ENCODE data around the gene ARHGAP6.

DNA sequence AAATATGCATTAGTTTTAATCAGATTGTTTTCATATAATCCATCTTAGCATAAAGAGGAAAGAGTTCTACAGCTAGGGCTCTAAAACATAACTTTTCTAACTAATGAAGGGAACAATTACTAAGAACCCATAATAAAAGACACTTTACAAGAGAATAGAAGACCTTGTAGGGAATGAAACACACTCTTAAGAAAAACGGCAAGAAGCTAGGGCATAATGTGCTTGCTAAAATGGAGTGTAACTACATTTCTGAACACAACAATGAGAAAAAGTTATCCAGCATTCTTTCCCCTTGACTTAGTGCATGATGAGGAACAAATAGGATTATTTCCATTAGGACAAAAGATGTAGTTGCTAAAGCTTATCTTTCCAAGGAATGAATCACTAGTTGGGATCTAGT, 54.6 kb downstream of the ARHGAP6 start:
- TF ChIP-seq POLR2A (IDR thresholded peaks at IDR 0.05; ENCODE audit: low read depth, low read length), result no peak
- TF ChIP-seq TAF1 (IDR thresholded peaks at IDR 0.05; ENCODE audit: borderline replicate concordance, low read depth, low read length), result no peak

Measured in GM12892 (cell line).